SH-SY5Y (cell line): ENCODE measurements around the gene DHX34.

ENCODE experiments used
- GATA2 ChIP-seq: IDR thresholded peaks from 2 replicates; pipeline ENCODE4 v1.6.1; 2011; ENCODE audit warnings: mild to moderate bottlenecking, low read depth, low read length
- GATA3 ChIP-seq: IDR thresholded peaks from 2 replicates; pipeline ENCODE4 v1.6.1; 2011; ENCODE audit warnings: low read depth, mild to moderate bottlenecking, low read length, moderate library complexity

DNA sequence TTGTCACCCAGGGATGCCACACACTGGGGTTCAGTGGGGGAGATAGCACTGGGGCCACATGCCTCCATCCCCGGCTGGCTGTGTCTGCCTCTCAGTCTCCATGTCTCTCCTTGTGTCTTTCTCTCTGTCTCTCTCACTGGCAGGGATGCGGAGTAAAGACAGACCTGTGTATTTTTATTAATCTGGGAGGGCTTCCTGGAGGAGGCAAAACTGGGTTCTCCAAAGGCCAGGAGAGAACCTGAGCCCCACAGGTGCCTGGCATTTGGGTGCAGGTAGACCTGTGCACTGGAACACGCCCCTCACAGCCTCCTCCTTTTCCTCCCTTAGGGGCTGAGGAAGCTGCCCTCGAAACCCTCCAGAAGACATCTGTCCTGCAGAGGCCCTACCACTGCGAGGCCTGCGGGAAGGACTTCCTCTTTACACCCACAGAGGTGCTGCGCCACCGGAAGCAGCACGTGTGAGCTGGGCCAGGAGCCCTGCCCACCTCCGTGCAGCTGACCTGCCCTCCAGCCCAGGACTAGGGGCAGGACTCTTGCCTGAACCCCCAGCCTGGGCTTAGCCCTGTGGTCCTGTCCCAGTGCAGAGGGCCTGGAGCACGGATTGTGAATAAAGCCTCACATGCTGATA lies 32.7 kb downstream of the DHX34 start:
- TF ChIP-seq GATA2 (no peak), GATA3 (no peak)
